ENCODE data around the gene ARHGAP36. TPM values are rescaled to one million over a fixed set of nuclear protein-coding genes. Genes with fewer than 3 reads are reported as not detected.

ARHGAP36 gene
- total and polyA plus RNA-seq, 8 donors: 0.05 TPM; not detected in 7

GRCh38 chrX:131063613-131064012 lies 5.5 kb downstream of the ARHGAP36 start:
- no peak overlapping the region for H3K27ac ChIP-seq
- TF ChIP-seq EP300 (IDR thresholded peaks at IDR 0.05): no peak
- TF ChIP-seq POLR2AphosphoS5 (IDR thresholded peaks at IDR 0.05): no peak
- TF ChIP-seq POLR2A (IDR thresholded peaks at IDR 0.05): no peak
- TF ChIP-seq CTCF (IDR thresholded peaks at IDR 0.05): no peak
- no peak for DNase-seq
- H3K27me3 ChIP-seq: peaks cover 8 to 40% (median 38%) of the 10 kb centered on the region in 3 donors
- no peaks in the 10 kb centered on the region for H3K36me3 ChIP-seq
- WGBS, 5 donors: 12 to 29% (median 26%) methylated on average over 3 of the region's 3 CpGs
- intact Hi-C loops (cut with DNase I; ENCODE audit: low total_unique reads): no loop called here
- H3K4me1 ChIP-seq: peaks cover 0 to 8% (median 0%) of the 10 kb centered on the region in 4 donors
- H3K9me3 ChIP-seq: no peaks in the 10 kb centered on the region
- no peak overlapping the region for H3K4me3 ChIP-seq

- DNase-seq: no peak
- Histone ChIP-seq H3K4me3 (no peak overlapping the region), H3K27ac (no peak overlapping the region), H3K27me3 (peaks cover 9 to 51% (median 44%) of the 10 kb centered on the region in 3 donors), H3K9me3 (no peaks in the 10 kb centered on the region), H3K36me3 (no peaks in the 10 kb centered on the region), H3K4me1 (peaks cover 0 to 7% (median 0%) of the 10 kb centered on the region in 4 donors)
- no peak for TF ChIP-seq CTCF (IDR thresholded peaks at IDR 0.05)
- TF ChIP-seq POLR2A (IDR thresholded peaks at IDR 0.05): no peak
- TF ChIP-seq POLR2AphosphoS5 (IDR thresholded peaks at IDR 0.05): no peak
- no peak for TF ChIP-seq EP300 (IDR thresholded peaks at IDR 0.05)
- intact Hi-C loops (cut with DNase I; ENCODE audit: low total_unique reads): no loop called here
- WGBS, 5 donors: 45 to 59% (median 48%) methylated on average over 3 of the region's 3 CpGs
Measured at GRCh38 chrX:131066237-131066636, 8.1 kb downstream of the ARHGAP36 start.

- no peak overlapping the region for H3K4me3 ChIP-seq
- peaks cover 9 to 56% (median 44%) of the 10 kb centered on the region in 3 donors for H3K27me3 ChIP-seq
- no peaks in the 10 kb centered on the region for H3K9me3 ChIP-seq
- intact Hi-C loops (cut with DNase I; ENCODE audit: low total_unique reads): no loop called here
- H3K27ac ChIP-seq: no peak overlapping the region
- DNase-seq: no peak
- H3K4me1 ChIP-seq: peaks cover 0 to 7% (median 0%) of the 10 kb centered on the region in 4 donors
- H3K36me3 ChIP-seq: no peaks in the 10 kb centered on the region
- TF ChIP-seq POLR2A (IDR thresholded peaks at IDR 0.05) (no peak), EP300 (IDR thresholded peaks at IDR 0.05) (no peak), CTCF (IDR thresholded peaks at IDR 0.05) (no peak), POLR2AphosphoS5 (IDR thresholded peaks at IDR 0.05) (no peak)
- 5 to 45% (median 16%) methylated on average over 15 to 19 of the region's 19 CpGs for WGBS, 5 donors
Measured at GRCh38 chrX:131067216-131067615, 9.1 kb downstream of the ARHGAP36 start.

GRCh38 chrX:131067846-131068745 lies 9.9 kb downstream of the ARHGAP36 start:
- peaks cover 0 to 7% (median 0%) of the 10 kb centered on the region in 4 donors for H3K4me1 ChIP-seq
- DNase-seq: peak in 1 of 2 donors; percentile 29
- 3 to 51% (median 8%) methylated on average over 12 to 41 of the region's 41 CpGs for WGBS, 5 donors
- no peak overlapping the region for H3K27ac ChIP-seq
- H3K36me3 ChIP-seq: no peaks in the 10 kb centered on the region
- peaks cover 9 to 65% (median 53%) of the 10 kb centered on the region in 3 donors for H3K27me3 ChIP-seq
- no peak for TF ChIP-seq EP300 (IDR thresholded peaks at IDR 0.05)
- TF ChIP-seq CTCF (IDR thresholded peaks at IDR 0.05): no peak
- TF ChIP-seq POLR2A (IDR thresholded peaks at IDR 0.05): no peak
- no peak for TF ChIP-seq POLR2AphosphoS5 (IDR thresholded peaks at IDR 0.05)
- intact Hi-C loops (cut with DNase I; ENCODE audit: low total_unique reads): no loop called here
- H3K9me3 ChIP-seq: no peaks in the 10 kb centered on the region
- no peak overlapping the region for H3K4me3 ChIP-seq

Measured in stomach (tissue), 9 donors.